GM23338 (cell line): ENCODE data around the gene RNF157.

Source experiments
- ETS1 ChIP-seq: IDR thresholded peaks from 2 replicates; pipeline ENCODE4 v1.6.1; 2016; ENCODE audit warnings: antibody characterized with exemption
- EZH2 ChIP-seq: fragments of 200-600 bp; sonication (generic); IDR thresholded peaks from one replicate; pipeline ENCODE4 v1.8.0; 2017; ENCODE audit warnings: antibody characterized with exemption, mild to moderate bottlenecking, low read depth; ENCODE audit not compliant: unreplicated experiment
- EZH2phosphoT487 ChIP-seq: fragments of 200-600 bp; sonication (generic); IDR thresholded peaks from one replicate; pipeline ENCODE4 v1.8.1; 2018; ENCODE audit warnings: antibody characterized with exemption; ENCODE audit not compliant: unreplicated experiment
- JUNB ChIP-seq: IDR thresholded peaks from one replicate; pipeline ENCODE4 v1.6.1; 2016; ENCODE audit warnings: antibody characterized with exemption; ENCODE audit not compliant: unreplicated experiment
- POLR2AphosphoS5 ChIP-seq: IDR thresholded peaks from 2 replicates; pipeline ENCODE4 v1.6.1; 2016; ENCODE audit warnings: antibody characterized with exemption, low read depth
- REST ChIP-seq: IDR thresholded peaks from one replicate; pipeline ENCODE4 v1.6.1; 2018; ENCODE audit warnings: antibody characterized with exemption; ENCODE audit not compliant: unreplicated experiment
- STAT1 ChIP-seq: IDR thresholded peaks from one replicate; pipeline ENCODE4 v1.6.1; 2016; ENCODE audit warnings: antibody characterized with exemption; ENCODE audit not compliant: unreplicated experiment
- ZNF114 ChIP-seq: fragments of 250-450 bp; sonication (Bioruptor Pico); IDR thresholded peaks from 2 replicates; pipeline ENCODE4 v1.5.0; 2020; ENCODE audit warnings: mild to moderate bottlenecking, moderate library complexity
- TF ChIP-seq, protein P1 (sequence below), 2 experiments: fragments of 200-600 bp in 1 of 2; sonication (generic) in 1 of 2; conservative IDR thresholded peaks; 2 replicates each; pipeline versions ENCODE4 v1.5.1 to v1.6.1; 2016 to 2017; ENCODE audit warnings: antibody characterized with exemption in 2 of 2, low read depth in 2 of 2, mild to moderate bottlenecking in 2 of 2, moderate library complexity in 1 of 2

GRCh38 chr17:76142585-76143041 lies 97.7 kb downstream of the RNF157 start:
- TF ChIP-seq POLR2AphosphoS5 (no peak), EZH2 (no peak), EZH2phosphoT487 (no peak), ZNF114 (CRISPR knock-in tag) (no peak), REST (no peak), ETS1 (no peak), STAT1 (no peak), JUNB (no peak)
- TF ChIP-seq, protein P1, sequence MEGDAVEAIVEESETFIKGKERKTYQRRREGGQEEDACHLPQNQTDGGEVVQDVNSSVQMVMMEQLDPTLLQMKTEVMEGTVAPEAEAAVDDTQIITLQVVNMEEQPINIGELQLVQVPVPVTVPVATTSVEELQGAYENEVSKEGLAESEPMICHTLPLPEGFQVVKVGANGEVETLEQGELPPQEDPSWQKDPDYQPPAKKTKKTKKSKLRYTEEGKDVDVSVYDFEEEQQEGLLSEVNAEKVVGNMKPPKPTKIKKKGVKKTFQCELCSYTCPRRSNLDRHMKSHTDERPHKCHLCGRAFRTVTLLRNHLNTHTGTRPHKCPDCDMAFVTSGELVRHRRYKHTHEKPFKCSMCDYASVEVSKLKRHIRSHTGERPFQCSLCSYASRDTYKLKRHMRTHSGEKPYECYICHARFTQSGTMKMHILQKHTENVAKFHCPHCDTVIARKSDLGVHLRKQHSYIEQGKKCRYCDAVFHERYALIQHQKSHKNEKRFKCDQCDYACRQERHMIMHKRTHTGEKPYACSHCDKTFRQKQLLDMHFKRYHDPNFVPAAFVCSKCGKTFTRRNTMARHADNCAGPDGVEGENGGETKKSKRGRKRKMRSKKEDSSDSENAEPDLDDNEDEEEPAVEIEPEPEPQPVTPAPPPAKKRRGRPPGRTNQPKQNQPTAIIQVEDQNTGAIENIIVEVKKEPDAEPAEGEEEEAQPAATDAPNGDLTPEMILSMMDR (conservative IDR thresholded peaks at IDR 0.05; ENCODE audit: low read depth in 2 of 2): no peak
